ENCODE measurements around the gene GSTO2.

Gene GSTO2

DNA sequence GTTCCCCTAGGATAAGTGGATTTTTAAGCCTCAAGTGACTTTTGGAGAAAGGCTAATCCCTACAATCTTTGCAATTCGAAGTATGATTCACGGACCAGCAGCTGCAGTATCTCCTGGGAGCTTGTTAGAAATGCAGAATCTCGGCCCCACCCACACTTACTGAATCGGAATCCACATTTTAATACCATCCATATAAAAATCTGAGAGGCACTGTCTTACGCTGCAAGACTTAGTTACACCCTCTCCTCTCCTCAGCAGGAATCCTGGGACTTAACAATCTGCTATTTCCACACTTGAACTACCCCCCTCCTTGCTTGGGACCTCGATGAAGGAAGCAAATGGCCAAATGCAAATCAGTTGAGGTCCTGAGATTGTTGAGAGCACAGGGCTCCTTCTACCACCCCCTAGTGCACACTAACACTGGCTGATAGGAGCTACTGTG lies 48.3 kb downstream of the GSTO2 start:
- H3K27ac ChIP-seq = no peak overlapping the region

DNA sequence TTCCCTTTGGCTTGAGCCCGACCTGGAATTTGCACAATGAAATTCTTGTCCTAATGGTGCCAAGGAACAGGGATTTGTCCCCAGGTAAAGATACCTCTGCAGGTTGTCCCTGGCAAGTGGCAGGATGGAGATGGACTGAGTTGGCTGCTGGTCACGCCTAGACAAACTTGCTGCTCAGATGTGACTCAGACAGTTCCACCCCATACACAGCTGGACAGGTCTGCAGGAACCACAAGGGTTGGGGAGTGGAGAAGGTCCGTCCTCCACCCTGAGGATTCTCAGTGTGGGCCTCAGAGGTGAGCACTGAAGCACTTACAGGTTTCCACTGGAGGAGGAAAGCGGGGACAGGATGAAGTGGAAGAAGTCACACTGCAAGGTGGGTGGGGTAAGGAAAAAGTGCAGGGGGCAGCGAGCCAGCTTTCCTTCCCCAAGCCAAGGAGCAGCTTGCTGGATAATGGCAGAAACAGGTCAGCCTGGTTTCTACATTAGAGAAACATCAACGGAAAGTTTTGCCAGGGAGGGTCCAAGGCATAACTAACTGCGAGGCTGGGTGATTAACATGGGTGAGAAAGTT lies 48.8 kb downstream of the GSTO2 start:
- TF ChIP-seq, protein P1, sequence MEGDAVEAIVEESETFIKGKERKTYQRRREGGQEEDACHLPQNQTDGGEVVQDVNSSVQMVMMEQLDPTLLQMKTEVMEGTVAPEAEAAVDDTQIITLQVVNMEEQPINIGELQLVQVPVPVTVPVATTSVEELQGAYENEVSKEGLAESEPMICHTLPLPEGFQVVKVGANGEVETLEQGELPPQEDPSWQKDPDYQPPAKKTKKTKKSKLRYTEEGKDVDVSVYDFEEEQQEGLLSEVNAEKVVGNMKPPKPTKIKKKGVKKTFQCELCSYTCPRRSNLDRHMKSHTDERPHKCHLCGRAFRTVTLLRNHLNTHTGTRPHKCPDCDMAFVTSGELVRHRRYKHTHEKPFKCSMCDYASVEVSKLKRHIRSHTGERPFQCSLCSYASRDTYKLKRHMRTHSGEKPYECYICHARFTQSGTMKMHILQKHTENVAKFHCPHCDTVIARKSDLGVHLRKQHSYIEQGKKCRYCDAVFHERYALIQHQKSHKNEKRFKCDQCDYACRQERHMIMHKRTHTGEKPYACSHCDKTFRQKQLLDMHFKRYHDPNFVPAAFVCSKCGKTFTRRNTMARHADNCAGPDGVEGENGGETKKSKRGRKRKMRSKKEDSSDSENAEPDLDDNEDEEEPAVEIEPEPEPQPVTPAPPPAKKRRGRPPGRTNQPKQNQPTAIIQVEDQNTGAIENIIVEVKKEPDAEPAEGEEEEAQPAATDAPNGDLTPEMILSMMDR (conservative IDR thresholded peaks at IDR 0.05) = no peak
- no peak for TF ChIP-seq ZFX (IDR thresholded peaks at IDR 0.05)
- no peak overlapping the region for H3K27ac ChIP-seq

More for the DNA sequence above, 48.3 kb downstream of the GSTO2 start:
- TF ChIP-seq, protein P1 (conservative IDR thresholded peaks at IDR 0.05) = no peak
- TF ChIP-seq ZFX (IDR thresholded peaks at IDR 0.05) = no peak

DNA sequence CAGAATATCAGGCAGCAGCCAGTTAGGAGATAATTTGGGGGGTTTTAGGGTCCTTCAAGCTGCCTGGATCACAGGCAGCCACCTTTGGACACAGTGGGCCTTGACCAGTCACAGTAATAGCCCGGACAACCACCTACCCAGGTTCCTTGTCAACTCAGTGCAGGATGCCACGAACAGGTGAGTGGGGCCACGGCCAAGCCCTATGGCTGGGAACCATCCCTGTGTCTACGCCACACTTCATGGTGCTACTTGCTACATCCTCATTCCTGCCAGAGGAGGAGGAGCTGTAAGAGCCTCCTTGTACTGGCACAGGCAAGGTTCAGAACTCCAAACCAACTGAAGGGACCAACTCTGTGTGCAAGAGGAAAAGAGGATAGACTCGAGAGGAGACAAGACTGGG lies 49.3 kb downstream of the GSTO2 start:
- H3K27ac ChIP-seq = no peak overlapping the region
- no peak for TF ChIP-seq ZFX (IDR thresholded peaks at IDR 0.05)
- TF ChIP-seq, protein P1 (conservative IDR thresholded peaks at IDR 0.05) = no peak

DNA sequence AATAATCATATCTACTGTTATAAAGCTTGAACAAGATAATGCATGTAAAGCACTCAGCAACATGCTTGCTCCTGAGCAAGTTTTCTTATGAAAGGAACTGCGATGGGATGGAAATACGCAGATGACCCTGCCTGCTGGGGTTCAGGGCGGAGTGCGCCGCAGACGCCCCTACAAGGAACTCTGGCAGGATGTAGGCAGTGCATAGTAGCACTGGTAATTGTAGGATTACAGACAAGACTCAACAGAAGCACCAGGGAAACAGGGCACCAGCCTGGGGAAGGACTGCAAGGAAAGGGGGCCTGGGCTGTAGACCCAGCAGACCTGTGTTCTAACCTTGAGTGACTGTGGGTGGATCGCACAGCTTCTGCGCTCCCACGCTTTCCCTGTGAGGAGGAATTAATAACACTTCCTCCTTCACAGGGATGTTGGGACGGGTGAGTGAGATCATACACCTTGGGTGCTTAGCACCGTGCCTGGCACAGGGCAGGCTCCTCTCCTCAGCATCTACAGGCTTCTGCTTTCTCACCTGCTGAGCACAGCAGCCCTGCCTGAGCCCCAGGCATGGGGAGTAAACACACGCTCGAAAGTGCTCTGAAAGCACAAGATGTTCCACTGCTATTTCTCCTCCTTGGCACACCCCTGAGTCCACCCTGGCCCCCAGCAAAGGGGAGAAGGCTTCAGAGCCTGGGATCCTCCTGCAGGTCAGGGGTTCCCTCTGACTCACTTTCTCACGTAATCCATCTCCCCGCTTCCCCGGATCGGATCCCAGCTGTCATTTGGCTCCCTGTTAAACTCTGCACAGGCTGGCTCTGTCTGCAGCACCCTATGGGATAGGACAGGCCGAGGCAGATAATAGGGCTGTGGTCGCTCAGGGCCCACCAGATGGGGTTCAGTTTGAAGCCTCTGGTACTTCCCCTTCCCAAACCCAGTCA lies 50.1 kb downstream of the GSTO2 start:
- H3K27ac ChIP-seq = no peak overlapping the region
- TF ChIP-seq ZFX (IDR thresholded peaks at IDR 0.05) = no peak
- TF ChIP-seq, protein P1 (conservative IDR thresholded peaks at IDR 0.05) = no peak

DNA sequence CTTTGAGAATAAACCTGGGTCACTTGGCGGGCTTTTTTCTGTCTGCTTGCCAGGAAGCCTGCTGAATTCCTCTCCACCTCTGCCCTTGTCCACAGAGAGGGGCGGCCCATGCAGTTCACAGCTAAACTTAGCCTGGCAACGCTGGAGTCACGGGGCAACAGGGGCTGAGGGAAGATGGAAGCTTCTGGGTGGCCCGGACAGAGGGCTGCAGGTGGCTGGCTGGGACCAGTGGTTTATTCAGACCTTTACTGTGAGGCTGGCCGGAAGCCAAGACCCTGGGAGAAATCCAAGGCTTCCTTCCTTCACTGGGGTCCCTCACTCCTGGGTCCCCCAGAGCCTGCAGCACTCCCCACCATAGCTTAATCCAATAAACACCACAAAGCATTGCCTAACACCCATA lies 52.2 kb downstream of the GSTO2 start:
- H3K27ac ChIP-seq = no peak overlapping the region
- no peak for TF ChIP-seq ZFX (IDR thresholded peaks at IDR 0.05)
- TF ChIP-seq, protein P1 (conservative IDR thresholded peaks at IDR 0.05) = no peak

DNA sequence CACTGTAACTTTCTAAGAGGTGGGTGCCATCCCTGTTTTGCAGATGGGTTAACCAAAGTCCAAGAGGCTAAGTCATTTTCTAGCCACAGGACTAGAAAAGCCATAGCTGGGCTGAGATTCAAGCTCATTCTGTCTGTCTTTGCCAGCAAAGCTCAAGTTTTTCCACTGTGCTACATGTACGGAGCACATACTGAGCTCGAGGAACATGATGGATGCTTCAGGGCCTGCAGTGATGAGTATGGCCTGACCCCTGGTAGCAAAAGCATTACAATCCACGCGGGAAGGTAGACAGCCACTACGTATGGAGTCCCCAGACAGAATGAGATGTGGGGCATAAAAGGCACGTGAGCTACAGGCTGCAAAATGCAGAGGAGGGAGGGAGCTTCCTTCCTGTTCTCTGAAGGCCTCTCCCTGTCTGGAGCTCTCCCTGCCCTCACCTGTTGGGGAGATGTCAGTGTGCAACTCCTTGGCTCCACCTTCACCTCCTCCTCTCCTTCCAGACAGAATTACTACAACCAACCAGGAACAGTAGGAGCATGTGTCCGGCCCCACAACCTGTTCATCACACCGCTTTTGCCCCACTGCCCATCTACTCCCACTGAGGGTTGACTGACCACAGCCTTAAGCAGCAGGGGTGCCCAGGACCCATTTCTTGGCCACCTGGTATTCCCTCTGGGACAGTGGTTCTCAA lies 52.9 kb downstream of the GSTO2 start:
- H3K27ac ChIP-seq = no peak overlapping the region; the same call in 1 of the 2 replicates
- no peak for TF ChIP-seq ZFX (IDR thresholded peaks at IDR 0.05)
- TF ChIP-seq, protein P1 (conservative IDR thresholded peaks at IDR 0.05) = no peak

DNA sequence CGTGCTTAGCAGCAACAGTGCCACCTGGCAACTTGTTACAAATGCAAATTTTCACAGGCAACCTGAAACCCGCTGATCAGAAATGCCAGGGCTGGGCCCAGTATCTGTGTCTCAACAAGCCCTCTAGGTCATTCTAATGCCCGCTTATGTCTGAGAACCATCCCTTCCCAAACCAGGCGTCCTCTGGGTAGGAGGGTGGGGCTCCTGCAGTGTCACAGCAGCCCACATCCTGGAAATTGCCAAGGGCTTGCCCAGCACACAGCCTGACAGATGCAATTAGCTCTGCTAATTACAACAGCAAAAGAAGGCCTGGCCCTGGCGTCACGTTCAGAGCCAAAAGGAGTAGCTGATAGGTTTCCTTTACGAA lies 53.4 kb downstream of the GSTO2 start:
- H3K27ac ChIP-seq = no peak overlapping the region; the same call in 1 of the 2 replicates
- no peak for TF ChIP-seq ZFX (IDR thresholded peaks at IDR 0.05)
- TF ChIP-seq, protein P1 (conservative IDR thresholded peaks at IDR 0.05) = no peak
